HG03460 (cell line): ENCODE results near the gene SHISA2.

Experiments used
- ATAC-seq: cut with Tn5 transposase; IDR thresholded peaks from one replicate; pipeline ENCODE4 v1.9.1; 2021; ENCODE audit not compliant: unreplicated experiment

Gene SHISA2

GRCh38 chr13:26050568-26051230 lies 1.1 kb downstream of the SHISA2 start:
- ATAC-seq, result no peak

GRCh38 chr13:26048741-26049140 lies 3.1 kb downstream of the SHISA2 start:
- no peak for ATAC-seq

GRCh38 chr13:26047040-26047439 lies 4.8 kb downstream of the SHISA2 start:
- ATAC-seq, result no peak

- ATAC-seq, result no peak
These were observed 5.2 kb downstream of the SHISA2 start for GRCh38 chr13:26046639-26047038.

GRCh38 chr13:26045142-26045541 lies 6.7 kb downstream of the SHISA2 start:
- ATAC-seq, result no peak

GRCh38 chr13:26042785-26043184 lies 9.0 kb downstream of the SHISA2 start:
- no peak for ATAC-seq

GRCh38 chr13:26041444-26041843 lies 10.4 kb downstream of the SHISA2 start:
- ATAC-seq, result no peak

- no peak for ATAC-seq
These were observed 12.8 kb downstream of the SHISA2 start for GRCh38 chr13:26038931-26039475.

- ATAC-seq, result no peak
These were observed 14.5 kb downstream of the SHISA2 start for GRCh38 chr13:26037302-26037701.

- no peak for ATAC-seq
These were observed 15.4 kb downstream of the SHISA2 start for GRCh38 chr13:26036383-26036782.

GRCh38 chr13:26034018-26034417 lies 17.8 kb downstream of the SHISA2 start:
- ATAC-seq, result no peak

- ATAC-seq, result no peak
These were observed 21.5 kb downstream of the SHISA2 start for GRCh38 chr13:26030331-26030730.

GRCh38 chr13:26029581-26030136 lies 22.2 kb downstream of the SHISA2 start:
- no peak for ATAC-seq

- ATAC-seq, result no peak
These were observed 25.6 kb downstream of the SHISA2 start for GRCh38 chr13:26026211-26026610.

- ATAC-seq, result no peak
These were observed 26.0 kb downstream of the SHISA2 start for GRCh38 chr13:26025771-26026170.

GRCh38 chr13:26025196-26025595 lies 26.6 kb downstream of the SHISA2 start:
- no peak for ATAC-seq

GRCh38 chr13:26024558-26024957 lies 27.3 kb downstream of the SHISA2 start:
- no peak for ATAC-seq

GRCh38 chr13:26022538-26023292 lies 29.1 kb downstream of the SHISA2 start:
- no peak for ATAC-seq

GRCh38 chr13:26021956-26022355 lies 29.9 kb downstream of the SHISA2 start:
- ATAC-seq, result no peak

- no peak for ATAC-seq
These were observed 30.3 kb downstream of the SHISA2 start for GRCh38 chr13:26021516-26021915.

- ATAC-seq, result no peak
These were observed 30.9 kb downstream of the SHISA2 start for GRCh38 chr13:26020891-26021290.
